Measurements from ENCODE around the gene MEGF6.

MEGF6 gene

GRCh38 chr1:3543076-3544039 is 68.0 kb downstream of the MEGF6 start:
- TF ChIP-seq TAF1 (IDR thresholded peaks at IDR 0.05; ENCODE audit: borderline replicate concordance, low read depth, low read length) (no peak), POLR2A (IDR thresholded peaks at IDR 0.05; ENCODE audit: low read depth, low read length) (no peak), POLR2AphosphoS5 (IDR thresholded peaks at IDR 0.05; ENCODE audit: low read depth, low read length) (no peak)
- no peak for DNase-seq (ENCODE audit: insufficient read length)
- FAIRE-seq: no peak

GRCh38 chr1:3542676-3543075 is 68.6 kb downstream of the MEGF6 start:
- no peak for TF ChIP-seq POLR2AphosphoS5 (IDR thresholded peaks at IDR 0.05; ENCODE audit: low read depth, low read length)
- no peak for TF ChIP-seq TAF1 (IDR thresholded peaks at IDR 0.05; ENCODE audit: borderline replicate concordance, low read depth, low read length)
- TF ChIP-seq POLR2A (IDR thresholded peaks at IDR 0.05; ENCODE audit: low read depth, low read length): no peak
- no peak for DNase-seq (ENCODE audit: insufficient read length)
- FAIRE-seq: no peak

GRCh38 chr1:3541936-3542335 is 69.4 kb downstream of the MEGF6 start:
- DNase-seq (ENCODE audit: insufficient read length) (no peak), FAIRE-seq (no peak)
- TF ChIP-seq POLR2A (IDR thresholded peaks at IDR 0.05; ENCODE audit: low read depth, low read length) (no peak), POLR2AphosphoS5 (IDR thresholded peaks at IDR 0.05; ENCODE audit: low read depth, low read length) (no peak), TAF1 (IDR thresholded peaks at IDR 0.05; ENCODE audit: borderline replicate concordance, low read depth, low read length) (no peak)

- DNase-seq (ENCODE audit: insufficient read length): no peak
- no peak for FAIRE-seq
- no peak for TF ChIP-seq POLR2A (IDR thresholded peaks at IDR 0.05; ENCODE audit: low read depth, low read length)
- TF ChIP-seq POLR2AphosphoS5 (IDR thresholded peaks at IDR 0.05; ENCODE audit: low read depth, low read length): no peak
- no peak for TF ChIP-seq TAF1 (IDR thresholded peaks at IDR 0.05; ENCODE audit: borderline replicate concordance, low read depth, low read length)
Measured at GRCh38 chr1:3541465-3541864, 69.8 kb downstream of the MEGF6 start.

GRCh38 chr1:3540876-3541275 is 70.4 kb downstream of the MEGF6 start:
- no peak for FAIRE-seq
- DNase-seq (ENCODE audit: insufficient read length): no peak
- TF ChIP-seq TAF1 (IDR thresholded peaks at IDR 0.05; ENCODE audit: borderline replicate concordance, low read depth, low read length) (no peak), POLR2AphosphoS5 (IDR thresholded peaks at IDR 0.05; ENCODE audit: low read depth, low read length) (no peak), POLR2A (IDR thresholded peaks at IDR 0.05; ENCODE audit: low read depth, low read length) (no peak)

- DNase-seq (ENCODE audit: insufficient read length) (no peak), FAIRE-seq (no peak)
Measured at GRCh38 chr1:3539707-3540425, 71.4 kb downstream of the MEGF6 start.

GRCh38 chr1:3537359-3537758 is 73.9 kb downstream of the MEGF6 start:
- no peak for TF ChIP-seq TAF1 (IDR thresholded peaks at IDR 0.05; ENCODE audit: borderline replicate concordance, low read depth, low read length)
- no peak for TF ChIP-seq POLR2A (IDR thresholded peaks at IDR 0.05; ENCODE audit: low read depth, low read length)
- TF ChIP-seq POLR2AphosphoS5 (IDR thresholded peaks at IDR 0.05; ENCODE audit: low read depth, low read length): no peak
- DNase-seq (ENCODE audit: insufficient read length) (no peak), FAIRE-seq (no peak)

More at GRCh38 chr1:3539707-3540425, 71.4 kb downstream of the MEGF6 start:
- TF ChIP-seq TAF1 (IDR thresholded peaks at IDR 0.05; ENCODE audit: borderline replicate concordance, low read depth, low read length) (no peak), POLR2AphosphoS5 (IDR thresholded peaks at IDR 0.05; ENCODE audit: low read depth, low read length) (no peak), POLR2A (IDR thresholded peaks at IDR 0.05; ENCODE audit: low read depth, low read length) (no peak)

- FAIRE-seq (no peak), DNase-seq (ENCODE audit: insufficient read length) (no peak)
- TF ChIP-seq POLR2AphosphoS5 (IDR thresholded peaks at IDR 0.05; ENCODE audit: low read depth, low read length): no peak
- TF ChIP-seq POLR2A (IDR thresholded peaks at IDR 0.05; ENCODE audit: low read depth, low read length): no peak
- TF ChIP-seq TAF1 (IDR thresholded peaks at IDR 0.05; ENCODE audit: borderline replicate concordance, low read depth, low read length): no peak
Measured at GRCh38 chr1:3536420-3537195, 74.7 kb downstream of the MEGF6 start.

- no peak for FAIRE-seq
- TF ChIP-seq POLR2AphosphoS5 (IDR thresholded peaks at IDR 0.05; ENCODE audit: low read depth, low read length): no peak
- TF ChIP-seq TAF1 (IDR thresholded peaks at IDR 0.05; ENCODE audit: borderline replicate concordance, low read depth, low read length): no peak
- TF ChIP-seq POLR2A (IDR thresholded peaks at IDR 0.05; ENCODE audit: low read depth, low read length): no peak
- DNase-seq (ENCODE audit: insufficient read length): no peak
Measured at GRCh38 chr1:3535732-3536131, 75.6 kb downstream of the MEGF6 start.

- DNase-seq (ENCODE audit: insufficient read length) (no peak), FAIRE-seq (no peak)
- TF ChIP-seq POLR2AphosphoS5 (IDR thresholded peaks at IDR 0.05; ENCODE audit: low read depth, low read length) (no peak), TAF1 (IDR thresholded peaks at IDR 0.05; ENCODE audit: borderline replicate concordance, low read depth, low read length) (no peak), POLR2A (IDR thresholded peaks at IDR 0.05; ENCODE audit: low read depth, low read length) (no peak)
Measured at GRCh38 chr1:3534803-3535637, 76.3 kb downstream of the MEGF6 start.
